Ammon's horn (tissue), 1 donor: Measurements from ENCODE around the gene TMEM33.

Experiments used
- DNase-seq: peaks from one replicate; pipeline ENCODE4 v3.0.0-alpha.2; 2016; ENCODE audit warnings: low spot score

Gene TMEM33

GRCh38 chr4:41998019-41998418, 62.8 kb downstream of the TMEM33 start:
- DNase-seq = no peak

GRCh38 chr4:41999321-41999720, 64.1 kb downstream of the TMEM33 start:
- no peak for DNase-seq

GRCh38 chr4:42008011-42008786, 73.0 kb downstream of the TMEM33 start:
- no peak for DNase-seq
